Parathyroid adenoma (tissue), 2 donors: ENCODE measurements around the gene MATN4.

ENCODE experiments used
- H2AFZ ChIP-seq: fragments of 300-600 bp; sonication (generic); one replicate; pipeline ENCODE4 v1.7.0; 2017; ENCODE audit warnings: antibody characterized with exemption, mild to moderate bottlenecking
- H3K27ac ChIP-seq: fragments of 300-600 bp; sonication (generic); one replicate; pipeline ENCODE4 v1.7.0; 2017
- H3K27me3 ChIP-seq: fragments of 300-600 bp; sonication (generic); one replicate; pipeline ENCODE4 v1.7.0; 2017; ENCODE audit warnings: low read length; ENCODE audit not compliant: control insufficient read depth, insufficient read depth
- H3K36me3 ChIP-seq: fragments of 300-600 bp; sonication (generic); one replicate; pipeline ENCODE4 v1.7.0; 2017; ENCODE audit warnings: low read length; ENCODE audit not compliant: control insufficient read depth, insufficient read depth
- H3K4me1 ChIP-seq: fragments of 300-600 bp; sonication (generic); one replicate; pipeline ENCODE4 v1.7.0; 2017; ENCODE audit warnings: control low read depth
- H3K4me2 ChIP-seq: fragments of 300-600 bp; sonication (generic); one replicate; pipeline ENCODE4 v1.7.0; 2017; ENCODE audit warnings: low read length
- H3K4me3 ChIP-seq: fragments of 300-600 bp; sonication (generic); one replicate; pipeline ENCODE4 v1.7.0; 2017; ENCODE audit warnings: low read depth, low read length
- H3K79me2 ChIP-seq: fragments of 300-600 bp; sonication (generic); one replicate; pipeline ENCODE4 v1.7.0; 2017; ENCODE audit warnings: control low read depth
- H3K9ac ChIP-seq: fragments of 300-600 bp; sonication (generic); one replicate; pipeline ENCODE4 v1.7.0; 2017; ENCODE audit warnings: mild to moderate bottlenecking
- H3K9me3 ChIP-seq: fragments of 300-600 bp; sonication (generic); one replicate; pipeline ENCODE4 v1.7.0; 2017; ENCODE audit warnings: low read length; ENCODE audit not compliant: control insufficient read depth
- CTCF ChIP-seq: fragments of 300-600 bp; sonication (generic); IDR thresholded peaks from one replicate; pipeline ENCODE4 v1.7.0; 2017; ENCODE audit warnings: antibody characterized with exemption, mild to moderate bottlenecking
- donor health status: primary hyperparathyroidism.

MATN4 gene

GRCh38 chr20:45269754-45270270 is 38.3 kb downstream of the MATN4 start:
- no peaks in the 10 kb centered on the region for H3K9me3 ChIP-seq
- H3K36me3 ChIP-seq: no peaks in the 10 kb centered on the region
- no peak for TF ChIP-seq CTCF
- H3K79me2 ChIP-seq: no peaks in the 10 kb centered on the region
- no peaks in the 10 kb centered on the region for H3K4me1 ChIP-seq
- H3K9ac ChIP-seq: no peak overlapping the region
- H3K27ac ChIP-seq: no peak overlapping the region
- H3K4me2 ChIP-seq: no peak overlapping the region
- H3K27me3 ChIP-seq: no peaks in the 10 kb centered on the region
- no peak overlapping the region for H2AFZ ChIP-seq
- H3K4me3 ChIP-seq: no peak overlapping the region

- no peaks in the 10 kb centered on the region for H3K79me2 ChIP-seq
- no peak for TF ChIP-seq CTCF
- H3K27me3 ChIP-seq: no peaks in the 10 kb centered on the region
- no peak overlapping the region for H3K27ac ChIP-seq
- H2AFZ ChIP-seq: no peak overlapping the region
- no peaks in the 10 kb centered on the region for H3K36me3 ChIP-seq
- no peak overlapping the region for H3K4me2 ChIP-seq
- no peaks in the 10 kb centered on the region for H3K9me3 ChIP-seq
- no peaks in the 10 kb centered on the region for H3K4me1 ChIP-seq
- H3K4me3 ChIP-seq: no peak overlapping the region
- H3K9ac ChIP-seq: no peak overlapping the region
Observed at GRCh38 chr20:45269056-45269455, 39.0 kb downstream of the MATN4 start.

GRCh38 chr20:45268531-45268930 is 39.6 kb downstream of the MATN4 start:
- Histone ChIP-seq H3K4me2 (no peak overlapping the region), H3K79me2 (no peaks in the 10 kb centered on the region), H3K27me3 (no peaks in the 10 kb centered on the region), H3K27ac (no peak overlapping the region), H3K4me3 (no peak overlapping the region), H2AFZ (no peak overlapping the region), H3K9ac (no peak overlapping the region), H3K36me3 (no peaks in the 10 kb centered on the region), H3K4me1 (no peaks in the 10 kb centered on the region), H3K9me3 (no peaks in the 10 kb centered on the region)
- no peak for TF ChIP-seq CTCF

- Histone ChIP-seq H3K79me2 (no peaks in the 10 kb centered on the region), H3K4me3 (no peak overlapping the region), H2AFZ (no peak overlapping the region), H3K4me2 (no peak overlapping the region), H3K9me3 (no peaks in the 10 kb centered on the region), H3K36me3 (no peaks in the 10 kb centered on the region), H3K4me1 (no peaks in the 10 kb centered on the region), H3K27me3 (no peaks in the 10 kb centered on the region), H3K27ac (no peak overlapping the region), H3K9ac (no peak overlapping the region)
- no peak for TF ChIP-seq CTCF
Observed at GRCh38 chr20:45266977-45267376, 41.1 kb downstream of the MATN4 start.

GRCh38 chr20:45263556-45264266 is 44.4 kb downstream of the MATN4 start:
- no peak overlapping the region for H3K4me3 ChIP-seq
- H3K4me2 ChIP-seq: no peak overlapping the region
- H3K9ac ChIP-seq: no peak overlapping the region
- no peaks in the 10 kb centered on the region for H3K9me3 ChIP-seq
- no peak for TF ChIP-seq CTCF
- no peak overlapping the region for H3K27ac ChIP-seq
- no peaks in the 10 kb centered on the region for H3K79me2 ChIP-seq
- no peaks in the 10 kb centered on the region for H3K27me3 ChIP-seq
- no peaks in the 10 kb centered on the region for H3K36me3 ChIP-seq
- no peak overlapping the region for H2AFZ ChIP-seq
- H3K4me1 ChIP-seq: no peaks in the 10 kb centered on the region
